Right renal cortex interstitium (tissue), 3 donors: ENCODE measurements around the gene PPP1R3A. TPM values are rescaled to one million over a fixed set of nuclear protein-coding genes. Genes with fewer than 3 reads are reported as not detected.

Experiments used
- DNase-seq, 3 donors: peaks; one replicate each; pipeline ENCODE4 v3.0.0-alpha.2; 2013; ENCODE audit warnings: low read depth in 3 of 3, low spot score in 2 of 3
- polyA plus RNA-seq, 3 donors: library from polyadenylated mRNA; unstranded; fragments of 120-200 nt; gene quantifications; one replicate each; pipeline ENCODE4 v1.2.1, GENCODE V29; 2013; ENCODE audit not compliant: insufficient read length in 3 of 3

Gene PPP1R3A
- polyA plus RNA-seq, 3 donors, result not detected

- DNase-seq, result no peak
Measured at GRCh38 chr7:113880559-113880958, 38.2 kb downstream of the PPP1R3A start.

GRCh38 chr7:113878394-113878992 is 40.3 kb downstream of the PPP1R3A start:
- no peak for DNase-seq

- no peak for DNase-seq
Measured at GRCh38 chr7:113875224-113875623, 43.6 kb downstream of the PPP1R3A start.

- no peak for DNase-seq
Measured at GRCh38 chr7:113873554-113874151, 45.2 kb downstream of the PPP1R3A start.

GRCh38 chr7:113872981-113873380 is 45.8 kb downstream of the PPP1R3A start:
- no peak for DNase-seq

- no peak for DNase-seq
Measured at GRCh38 chr7:113867325-113867724, 51.5 kb downstream of the PPP1R3A start.

DNA sequence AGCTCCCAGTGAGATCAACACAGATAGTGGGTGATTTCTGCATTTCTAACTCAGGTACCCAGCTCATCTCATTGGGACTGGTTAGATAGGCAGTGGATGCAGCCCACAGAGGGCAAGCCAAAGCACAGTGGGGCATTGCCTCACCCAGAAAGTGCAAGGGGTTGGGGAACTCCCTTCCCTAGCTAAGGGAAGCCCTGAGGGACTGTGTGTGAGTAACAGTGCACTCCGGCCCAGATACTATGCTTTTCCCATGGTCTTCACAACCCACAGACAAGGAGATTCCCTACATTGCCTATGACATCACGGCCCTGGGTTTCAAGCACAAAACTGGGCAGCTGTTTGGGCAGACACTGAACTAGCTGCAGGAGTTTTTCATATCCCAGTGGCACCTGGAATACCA is 62.8 kb downstream of the PPP1R3A start:
- DNase-seq, result no peak

DNA sequence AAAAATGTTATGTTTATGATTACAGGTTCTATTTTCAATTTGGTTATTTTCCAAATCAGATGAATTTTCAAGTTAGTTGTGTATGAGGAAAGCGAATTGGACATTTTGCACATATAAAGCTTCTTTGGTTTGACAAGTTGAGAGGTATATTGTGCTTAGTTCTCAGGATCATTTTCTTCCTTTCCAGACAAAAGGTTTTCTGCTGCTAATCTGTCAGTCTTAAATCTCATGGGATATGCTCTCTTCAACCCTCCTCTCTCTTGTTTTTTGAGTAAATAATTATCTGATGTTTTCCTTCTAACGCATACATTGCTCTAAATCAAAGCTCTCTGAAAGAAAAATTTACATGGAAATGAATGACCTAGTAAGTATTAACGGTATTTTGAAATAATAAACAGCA is 77.9 kb downstream of the PPP1R3A start:
- DNase-seq, result no peak

DNA sequence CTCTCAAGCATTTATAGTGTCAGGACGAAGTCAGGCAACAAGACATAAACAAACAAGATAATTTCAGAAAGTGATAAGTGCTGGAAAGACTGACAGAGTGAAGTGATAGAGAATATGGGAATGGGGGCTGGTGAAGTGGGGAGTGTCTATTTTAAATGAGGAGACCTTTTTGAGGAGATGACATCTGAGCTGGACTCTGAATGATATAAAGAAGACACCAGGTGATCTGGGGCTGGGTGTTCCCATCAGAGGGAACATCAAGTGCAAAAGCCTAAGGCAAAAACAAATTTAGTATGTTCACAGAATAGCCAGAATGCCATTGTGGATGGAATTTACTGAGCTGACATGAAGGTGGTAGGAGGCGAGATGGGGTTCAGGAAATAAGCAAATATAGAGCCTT is 83.4 kb downstream of the PPP1R3A start:
- DNase-seq, result no peak

- no peak for DNase-seq
Measured at GRCh38 chr7:113832196-113832745, 86.5 kb downstream of the PPP1R3A start.

DNA sequence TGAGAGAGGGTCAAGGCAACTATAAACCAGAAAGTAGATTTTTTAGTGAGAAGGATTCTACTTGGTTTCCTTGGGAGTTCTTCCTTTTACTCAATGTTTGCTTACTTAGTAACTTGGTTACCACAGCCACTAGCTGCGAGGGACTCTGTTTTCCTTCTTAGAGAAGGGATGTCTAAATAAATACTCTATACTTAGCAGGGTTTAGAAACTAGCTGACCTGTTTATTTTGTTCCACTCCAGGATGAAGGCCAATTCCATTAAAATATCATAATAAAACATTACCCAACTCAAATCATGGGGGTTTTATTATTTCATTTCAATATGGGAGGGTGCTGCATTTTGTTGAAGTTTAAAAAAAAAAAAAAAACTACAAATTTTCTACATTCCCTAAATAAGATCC is 87.3 kb downstream of the PPP1R3A start:
- no peak for DNase-seq

- no peak for DNase-seq
Measured at GRCh38 chr7:113828581-113828980, 90.2 kb downstream of the PPP1R3A start.
